CD4-positive, alpha-beta T cell treated with Interleukin-6 for 4 hours (primary cell): ENCODE data around the gene NEFH.
"Not testable (repeated sequence)": the region's sequence is repeated elsewhere in the genome, so short reads cannot be mapped to it uniquely, and the experiment has no call there.

Experiments
- DNase-seq: peaks from one replicate; pipeline ENCODE4 v3.0.0-alpha.2; 2020; ENCODE audit warnings: mixed read lengths

The NEFH gene, protein sequence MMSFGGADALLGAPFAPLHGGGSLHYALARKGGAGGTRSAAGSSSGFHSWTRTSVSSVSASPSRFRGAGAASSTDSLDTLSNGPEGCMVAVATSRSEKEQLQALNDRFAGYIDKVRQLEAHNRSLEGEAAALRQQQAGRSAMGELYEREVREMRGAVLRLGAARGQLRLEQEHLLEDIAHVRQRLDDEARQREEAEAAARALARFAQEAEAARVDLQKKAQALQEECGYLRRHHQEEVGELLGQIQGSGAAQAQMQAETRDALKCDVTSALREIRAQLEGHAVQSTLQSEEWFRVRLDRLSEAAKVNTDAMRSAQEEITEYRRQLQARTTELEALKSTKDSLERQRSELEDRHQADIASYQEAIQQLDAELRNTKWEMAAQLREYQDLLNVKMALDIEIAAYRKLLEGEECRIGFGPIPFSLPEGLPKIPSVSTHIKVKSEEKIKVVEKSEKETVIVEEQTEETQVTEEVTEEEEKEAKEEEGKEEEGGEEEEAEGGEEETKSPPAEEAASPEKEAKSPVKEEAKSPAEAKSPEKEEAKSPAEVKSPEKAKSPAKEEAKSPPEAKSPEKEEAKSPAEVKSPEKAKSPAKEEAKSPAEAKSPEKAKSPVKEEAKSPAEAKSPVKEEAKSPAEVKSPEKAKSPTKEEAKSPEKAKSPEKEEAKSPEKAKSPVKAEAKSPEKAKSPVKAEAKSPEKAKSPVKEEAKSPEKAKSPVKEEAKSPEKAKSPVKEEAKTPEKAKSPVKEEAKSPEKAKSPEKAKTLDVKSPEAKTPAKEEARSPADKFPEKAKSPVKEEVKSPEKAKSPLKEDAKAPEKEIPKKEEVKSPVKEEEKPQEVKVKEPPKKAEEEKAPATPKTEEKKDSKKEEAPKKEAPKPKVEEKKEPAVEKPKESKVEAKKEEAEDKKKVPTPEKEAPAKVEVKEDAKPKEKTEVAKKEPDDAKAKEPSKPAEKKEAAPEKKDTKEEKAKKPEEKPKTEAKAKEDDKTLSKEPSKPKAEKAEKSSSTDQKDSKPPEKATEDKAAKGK

DNA sequence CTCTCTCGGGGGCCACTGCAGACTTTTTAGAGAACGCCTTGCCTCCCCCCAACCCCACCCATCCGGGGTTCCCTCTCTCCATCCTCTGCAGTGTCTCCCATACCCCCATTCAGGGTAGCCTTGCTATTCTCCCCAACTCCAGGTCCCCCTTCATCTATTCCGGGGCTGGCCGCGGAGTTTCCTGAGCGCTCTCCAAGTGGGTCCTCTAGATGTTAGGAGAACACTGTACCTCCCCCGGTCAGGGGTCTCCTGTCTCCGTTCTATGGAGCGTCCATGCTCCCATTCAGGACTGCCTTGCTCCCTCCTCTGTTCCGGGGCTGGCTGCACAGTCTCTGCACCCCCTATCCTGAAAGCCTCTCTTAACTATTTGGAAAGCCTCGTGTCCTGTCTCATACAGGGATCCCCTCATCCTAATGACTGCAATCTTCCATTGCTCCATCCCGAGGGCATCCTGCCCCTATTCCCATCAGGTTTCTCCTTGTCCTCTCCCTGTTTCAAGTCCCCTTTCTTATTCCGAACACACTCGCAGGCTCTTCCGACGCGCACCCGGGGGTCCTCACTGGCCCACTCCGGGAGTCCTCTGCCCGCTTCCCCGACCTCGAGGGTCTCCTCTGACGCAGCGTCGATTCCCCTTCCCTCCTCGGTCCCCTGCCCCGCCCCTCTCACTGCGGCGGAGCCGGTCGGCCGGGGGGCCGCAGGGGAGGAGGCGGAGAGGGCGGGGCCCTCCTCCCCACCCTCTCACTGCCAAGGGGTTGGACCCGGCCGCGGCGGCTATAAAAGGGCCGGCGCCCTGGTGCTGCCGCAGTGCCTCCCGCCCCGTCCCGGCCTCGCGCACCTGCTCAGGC, at the start of gene NEFH:
Gene NEFH (plus strand): TSS at position 802 of the 845 bp plus-strand sequence. CDS start 45 bp downstream, outside the sequence.
- no peak for DNase-seq

DNA sequence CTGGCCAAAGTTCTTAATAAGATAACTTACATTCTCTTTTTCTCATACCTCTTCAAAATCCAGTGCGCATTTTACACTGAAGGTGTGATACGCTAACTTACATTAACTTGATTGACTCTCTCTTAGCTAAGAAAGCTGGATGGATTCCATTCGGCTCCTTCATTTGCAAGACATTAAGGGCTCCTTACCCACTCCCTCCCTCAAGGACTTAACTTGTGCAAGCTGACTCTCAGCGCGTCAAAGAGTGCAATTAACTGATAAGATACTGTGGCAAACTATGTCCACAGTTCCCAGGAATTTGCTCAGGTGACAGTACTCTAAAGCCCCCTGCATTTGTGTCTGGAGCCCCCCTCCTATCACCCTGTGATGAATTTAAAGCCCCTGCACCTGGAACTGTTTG, 48.0 kb upstream of the NEFH start:
- DNase-seq = no peak

DNA sequence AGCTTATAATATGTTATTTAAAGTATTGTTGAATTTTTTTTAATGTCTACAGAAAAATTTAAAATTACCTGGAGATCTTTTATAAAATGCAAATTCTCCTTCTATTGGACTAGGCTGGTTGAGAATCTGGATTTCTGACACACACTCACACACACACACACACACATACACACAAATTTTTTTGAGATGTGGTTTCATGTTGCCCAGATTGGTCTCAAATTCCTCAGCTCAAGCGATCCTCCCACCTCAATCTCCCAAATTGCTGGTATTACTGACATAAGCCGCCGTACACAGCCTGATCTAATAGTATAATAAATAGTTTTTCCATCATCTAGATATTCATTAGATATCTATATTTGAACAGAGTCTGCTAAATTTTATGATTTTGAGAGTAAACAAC, 46.2 kb upstream of the NEFH start:
- DNase-seq = no peak

DNA sequence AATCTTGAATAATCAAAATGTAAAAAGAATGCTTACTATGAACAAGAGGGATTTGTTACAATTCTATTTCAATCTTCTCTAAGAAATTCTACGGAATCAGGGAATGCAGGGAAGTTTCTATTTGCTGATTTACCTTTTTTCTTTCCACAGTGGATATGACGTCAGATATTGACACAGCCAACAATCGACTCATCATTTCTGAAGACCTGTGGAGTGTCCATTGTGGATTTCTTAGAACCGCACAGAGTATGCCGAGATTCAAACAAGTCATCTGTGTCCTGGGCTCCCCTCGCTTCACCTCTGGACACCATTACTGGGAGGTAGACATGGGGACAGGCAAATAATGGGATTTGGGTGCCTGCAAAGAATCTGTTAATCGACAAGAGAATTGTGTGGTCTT, 45.7 kb upstream of the NEFH start:
- DNase-seq = no peak

DNA sequence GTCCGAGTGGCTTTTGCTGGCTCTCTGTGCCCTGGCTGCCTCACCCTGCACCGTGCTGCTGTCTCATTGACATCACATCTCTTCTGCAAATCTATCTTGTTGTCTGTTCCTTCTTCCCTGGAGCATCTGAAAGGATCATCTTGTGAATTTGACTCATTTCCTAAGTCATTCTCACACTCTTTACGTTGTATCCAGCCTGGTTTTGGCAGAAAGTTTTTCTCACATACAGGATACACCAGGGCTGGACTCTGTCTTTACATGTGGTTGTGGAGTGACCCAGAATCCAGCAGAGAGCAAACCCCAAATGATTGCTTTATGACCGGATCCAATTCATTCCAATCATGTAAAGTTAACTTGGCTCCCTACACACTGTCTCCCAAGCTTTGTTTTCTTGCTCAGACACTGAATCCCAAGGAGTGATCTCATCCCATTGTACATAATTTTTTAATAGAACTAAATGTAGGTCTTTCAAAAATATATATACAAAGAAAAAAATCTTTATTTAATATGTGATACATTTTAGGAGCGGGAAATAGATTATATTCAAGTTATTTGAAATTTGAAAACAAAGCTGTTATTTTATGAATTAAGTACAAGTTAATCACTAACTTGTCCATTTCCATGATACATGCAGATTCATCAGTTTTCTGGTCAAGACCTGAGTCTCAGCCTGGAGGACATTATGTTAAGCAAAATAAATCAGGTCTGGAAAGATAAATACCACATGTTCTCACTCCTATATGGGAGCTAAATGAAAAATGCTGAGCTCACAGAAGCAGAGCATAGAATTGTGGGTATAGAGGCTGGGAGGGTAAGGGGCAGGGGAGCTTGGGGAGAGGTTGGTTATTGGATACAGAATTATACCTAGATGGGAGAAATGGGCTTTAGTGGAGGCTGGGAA, 44.5 kb upstream of the NEFH start:
- no peak for DNase-seq

DNA sequence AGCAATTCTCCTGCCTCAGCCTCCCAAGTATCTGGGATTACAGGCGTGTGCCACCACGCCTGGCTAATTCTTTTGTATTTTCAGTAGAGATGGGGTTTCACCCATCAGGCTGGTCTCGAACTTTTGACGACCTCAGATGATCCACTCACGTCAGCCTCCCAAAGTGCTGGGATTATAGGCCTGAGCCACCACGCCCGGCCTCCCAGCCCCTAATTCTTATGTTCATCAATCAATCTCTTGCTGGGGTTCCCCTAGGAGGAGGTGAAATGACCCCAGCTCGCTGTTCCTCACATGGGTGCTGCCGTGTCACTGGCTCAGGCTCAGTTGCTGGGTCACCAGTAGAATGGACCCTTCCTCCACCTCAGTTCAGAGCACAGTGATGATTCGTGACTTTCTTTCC, 41.7 kb upstream of the NEFH start, which contains the start of gene RFPL1:
Gene RFPL1 (plus strand): TSS at position 301 of the 400 bp plus-strand sequence.
- not testable (repeated sequence) for DNase-seq

DNA sequence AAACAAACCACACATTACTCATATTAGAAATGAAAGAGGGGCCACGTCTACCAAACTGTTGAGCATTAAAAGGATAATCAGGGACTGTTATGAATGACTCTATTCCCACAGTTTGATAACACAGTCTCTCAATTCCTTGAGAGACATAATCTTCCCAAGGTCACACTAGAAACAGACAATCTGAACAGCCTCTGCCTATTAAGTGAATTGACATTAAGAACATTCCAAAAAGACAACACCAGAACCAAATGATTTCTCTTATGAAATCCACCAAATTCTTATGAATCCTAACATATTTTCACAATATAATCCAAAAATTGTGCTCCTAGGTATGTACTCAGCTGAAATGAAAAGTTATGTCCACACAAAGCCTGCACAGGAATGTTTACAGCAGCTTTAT, 37.0 kb upstream of the NEFH start:
- no peak for DNase-seq

DNA sequence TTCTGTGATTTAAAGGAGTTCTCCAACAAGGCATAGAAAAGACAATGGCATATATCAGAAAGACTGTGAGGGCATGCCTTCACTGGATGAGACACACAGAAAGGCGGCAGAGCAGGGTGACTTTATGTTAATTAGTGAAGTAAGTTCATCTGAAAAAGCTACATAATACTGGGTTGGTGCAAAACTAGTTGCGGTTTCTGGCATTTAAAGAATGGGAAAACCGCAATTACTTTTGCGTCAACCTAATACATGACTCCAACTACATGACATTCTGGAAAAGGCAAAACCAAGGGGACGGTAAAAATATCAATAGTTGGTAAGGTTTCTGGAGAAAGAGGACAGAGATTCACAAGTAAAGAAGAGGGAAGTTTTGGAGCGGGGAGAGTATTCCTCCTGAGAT, 36.6 kb upstream of the NEFH start:
- DNase-seq = no peak

DNA sequence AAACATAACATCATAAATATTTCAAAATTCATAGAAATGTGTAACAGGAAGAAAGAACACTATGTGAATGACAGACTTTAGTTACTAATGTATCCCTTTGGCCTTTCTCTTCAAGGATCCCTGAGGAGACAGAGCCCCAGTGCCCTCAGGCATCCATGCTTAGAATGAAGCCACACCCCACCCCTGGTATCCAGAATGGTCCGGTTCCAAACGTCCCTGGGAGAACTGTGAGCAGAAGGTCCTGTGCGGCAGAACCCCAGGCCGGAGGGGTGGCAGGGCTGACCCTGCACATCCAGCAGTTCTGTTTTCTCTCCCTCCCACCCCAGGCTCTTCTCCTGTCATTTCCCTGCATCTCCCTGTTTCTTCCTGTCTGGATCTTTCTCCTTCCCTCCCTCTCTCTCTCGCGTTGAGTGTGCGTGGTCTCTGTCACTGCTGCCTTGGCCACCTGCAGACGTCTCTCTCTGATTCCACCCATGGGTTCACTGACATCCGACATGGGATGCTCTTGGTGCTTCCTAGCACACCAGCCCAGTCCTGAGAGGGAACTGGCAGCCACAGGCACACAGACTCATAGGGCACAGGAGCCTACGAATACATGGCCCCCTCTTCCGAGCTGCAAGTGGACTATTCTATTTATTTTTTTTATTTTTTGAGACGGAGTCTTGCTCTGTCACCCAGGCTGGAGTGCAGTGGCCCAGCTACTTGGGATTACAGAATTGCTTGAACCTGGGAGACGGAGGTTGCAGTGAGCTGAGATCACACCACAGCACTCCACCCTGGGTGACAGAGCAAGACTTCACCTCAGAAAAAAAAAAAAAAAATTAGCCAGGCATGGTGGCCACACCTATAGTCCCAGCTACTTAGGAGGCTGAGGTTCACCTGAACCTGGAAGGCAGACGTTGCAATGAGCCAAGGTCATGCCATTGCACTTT, 35.9 kb upstream of the NEFH start:
- DNase-seq = no peak

DNA sequence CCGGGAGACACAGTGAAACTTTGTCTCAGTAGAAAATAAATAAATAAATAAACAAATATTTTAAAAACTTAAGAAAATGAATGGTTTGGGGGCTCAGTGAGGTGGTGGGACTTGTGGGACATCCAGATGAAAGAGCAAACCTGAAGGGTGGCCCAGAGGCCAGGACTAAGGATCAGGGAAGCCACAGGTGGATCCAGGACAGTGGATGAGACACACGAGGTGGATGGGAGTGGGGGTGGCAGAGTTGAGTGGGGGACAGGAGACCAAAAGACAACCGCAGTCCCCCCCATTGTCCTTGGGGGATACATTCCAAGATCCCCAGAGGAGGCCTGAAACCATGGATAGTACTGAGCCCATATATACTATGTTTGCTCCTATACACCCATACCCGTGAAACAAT, 34.5 kb upstream of the NEFH start:
- DNase-seq = no peak

DNA sequence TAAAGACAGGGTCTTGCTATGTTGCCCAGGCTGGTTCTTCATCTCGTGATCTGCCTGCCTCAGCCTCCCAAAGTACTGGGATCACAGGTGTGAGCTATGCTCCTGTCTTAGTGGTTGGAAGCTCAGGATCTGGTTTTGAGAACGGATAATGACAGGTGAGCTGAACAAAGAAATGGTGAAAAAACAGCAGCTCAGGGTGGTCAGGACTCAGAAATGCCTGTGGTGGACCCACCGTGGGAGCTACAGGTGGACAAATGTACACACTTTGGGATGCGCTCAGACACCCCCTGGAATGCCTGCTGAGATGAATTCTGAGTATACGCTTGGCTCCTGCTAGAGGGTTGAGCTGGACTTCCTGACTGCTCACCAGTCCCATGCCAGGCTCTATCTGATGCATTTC, 32.1 kb upstream of the NEFH start:
- no peak for DNase-seq

DNA sequence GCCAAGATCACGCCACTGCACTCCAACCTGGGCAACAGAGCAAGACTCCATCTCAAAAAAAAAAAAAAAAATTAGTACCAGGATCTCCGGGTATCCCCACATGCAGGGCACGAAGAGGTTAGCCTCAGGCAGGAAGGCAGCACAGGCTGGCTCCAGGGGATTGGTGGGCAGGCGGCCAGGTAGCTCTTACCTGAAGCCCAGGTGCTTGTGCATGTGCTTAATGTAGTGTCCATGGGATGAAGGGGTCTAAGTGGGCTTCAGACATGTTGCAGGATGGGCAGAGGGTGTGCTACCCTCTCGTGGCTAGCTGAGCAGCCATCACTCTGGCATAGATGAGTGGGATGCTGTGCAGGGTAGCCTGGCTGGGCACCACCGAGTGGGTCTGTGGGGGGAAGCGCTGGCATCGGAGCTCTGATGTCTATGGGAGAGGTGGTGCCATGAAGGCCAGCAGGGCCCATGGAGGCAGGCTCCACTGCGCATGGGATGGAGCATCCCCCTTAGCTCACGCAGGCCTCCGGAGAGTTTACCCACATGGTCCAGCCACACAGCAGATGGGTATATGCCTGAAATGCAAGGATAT, 30.6 kb upstream of the NEFH start:
- no peak for DNase-seq

DNA sequence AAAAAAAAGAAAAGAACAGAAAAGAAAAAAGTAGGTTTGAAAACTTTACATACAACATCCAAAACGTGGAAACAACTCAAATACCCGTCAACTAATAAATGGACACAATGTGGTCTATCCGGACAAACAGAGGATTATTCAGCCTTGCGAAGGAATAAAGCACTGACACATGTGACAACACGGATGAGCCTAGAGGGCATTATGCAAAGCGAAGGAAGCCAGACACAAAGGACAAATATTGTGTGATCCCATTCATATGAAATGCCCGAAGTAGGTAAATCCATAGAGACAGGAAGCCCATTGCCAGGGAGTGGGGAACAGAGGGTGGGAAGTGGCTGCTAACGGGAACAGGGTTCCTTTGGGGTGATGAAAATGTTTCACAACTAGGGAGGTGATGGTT, 29.8 kb upstream of the NEFH start:
- no peak for DNase-seq

DNA sequence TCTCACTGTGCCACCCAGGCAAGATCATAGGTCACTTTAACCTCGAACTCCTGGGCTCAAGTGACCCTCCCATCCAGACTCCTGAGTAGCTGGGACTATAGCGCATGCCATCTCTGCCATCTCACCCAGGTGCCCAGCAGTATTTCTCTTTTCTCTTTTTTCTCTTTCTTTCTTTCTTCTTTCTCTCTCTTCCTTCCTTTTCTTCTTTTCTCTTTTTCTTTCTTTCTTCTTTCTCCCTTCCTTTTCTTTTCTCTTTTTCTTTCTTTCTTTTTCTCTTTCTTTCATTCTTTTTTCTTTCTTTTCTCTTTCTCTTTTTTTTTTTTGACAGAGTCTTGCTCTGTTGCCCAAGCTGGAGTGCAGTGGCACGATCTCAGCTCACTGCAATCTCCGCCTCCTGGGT, 28.2 kb upstream of the NEFH start:
- no peak for DNase-seq

DNA sequence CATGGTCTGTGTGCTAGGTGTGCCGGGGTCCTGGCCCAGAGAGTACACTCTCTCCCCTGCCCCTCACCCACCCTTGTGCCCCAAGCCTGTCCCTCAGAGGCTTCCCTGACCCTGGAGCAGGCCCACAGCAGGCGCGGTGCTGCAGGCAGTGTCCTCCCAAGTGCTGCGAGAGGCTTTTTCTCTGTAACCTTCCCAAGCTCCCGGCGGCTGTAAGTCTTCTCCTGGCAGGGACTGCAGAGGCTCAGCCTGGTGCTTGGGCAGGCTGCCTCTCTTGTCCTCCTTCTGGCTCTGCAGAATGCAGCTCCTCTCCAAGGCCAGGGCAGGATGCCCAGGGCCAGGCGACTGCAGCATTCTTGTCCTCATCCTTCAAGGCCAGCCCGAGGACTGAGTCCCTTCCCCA, 25.7 kb upstream of the NEFH start:
- no peak for DNase-seq

DNA sequence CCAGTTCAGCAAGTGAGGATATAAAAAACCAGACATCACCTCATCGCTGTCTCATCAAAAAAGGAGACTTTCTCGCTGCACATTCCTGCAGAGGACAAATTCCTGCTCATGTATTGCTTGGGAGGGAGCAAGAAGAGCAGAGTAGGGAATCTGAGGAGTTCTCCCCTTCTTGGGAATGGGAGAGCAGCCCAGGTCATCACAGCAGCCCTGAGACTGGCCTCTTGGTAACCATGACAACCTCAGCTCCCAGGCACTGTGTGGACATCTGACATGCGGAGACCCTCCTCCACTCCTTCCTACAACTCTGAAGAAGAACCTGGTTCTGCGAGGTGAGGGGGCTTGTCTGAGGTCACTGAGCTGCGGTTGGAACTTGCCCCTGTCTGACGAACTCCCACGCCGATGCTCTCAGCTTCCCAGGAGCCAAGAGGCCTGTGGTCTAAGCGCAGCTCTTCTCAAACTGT, 23.8 kb upstream of the NEFH start:
- DNase-seq = no peak

DNA sequence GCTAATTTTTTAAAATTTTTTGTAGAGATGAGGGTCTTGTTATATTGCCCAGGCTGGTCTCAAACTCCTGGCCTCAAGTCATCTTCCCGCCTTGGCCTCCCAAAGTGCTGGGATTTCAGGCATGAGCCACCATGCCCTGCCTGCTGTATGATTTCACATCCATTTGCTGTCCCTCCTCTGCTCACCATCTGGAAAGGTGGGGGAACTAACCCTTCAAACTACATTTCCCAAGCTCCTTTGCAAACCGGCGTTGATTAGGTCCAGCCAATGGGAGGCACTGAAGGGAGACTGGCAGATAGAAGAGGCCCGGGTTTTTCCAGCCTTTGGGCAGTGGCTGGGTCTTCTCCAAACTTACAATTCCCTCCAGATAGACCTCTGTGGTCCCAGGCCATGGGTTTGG, 22.3 kb upstream of the NEFH start:
- DNase-seq = no peak

DNA sequence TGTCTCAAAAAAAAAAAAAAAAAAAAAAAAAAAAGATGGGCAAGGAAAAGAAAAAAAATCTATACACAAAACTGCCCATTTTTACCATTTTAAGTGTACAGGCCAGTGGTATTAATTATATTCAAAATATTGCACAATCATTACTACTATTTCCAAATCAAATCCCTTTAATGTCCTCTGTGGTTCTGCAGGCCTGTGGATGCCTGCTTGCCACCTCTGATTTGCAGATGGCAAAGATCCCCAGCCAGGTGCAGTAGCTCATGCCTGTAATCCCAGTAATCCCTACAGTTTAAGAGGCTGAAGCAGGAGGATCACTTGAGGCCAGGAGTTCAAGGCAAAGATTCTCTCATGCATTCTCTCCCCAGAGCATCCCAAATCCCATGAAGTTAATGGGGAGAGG, 21.5 kb upstream of the NEFH start:
- no peak for DNase-seq

DNA sequence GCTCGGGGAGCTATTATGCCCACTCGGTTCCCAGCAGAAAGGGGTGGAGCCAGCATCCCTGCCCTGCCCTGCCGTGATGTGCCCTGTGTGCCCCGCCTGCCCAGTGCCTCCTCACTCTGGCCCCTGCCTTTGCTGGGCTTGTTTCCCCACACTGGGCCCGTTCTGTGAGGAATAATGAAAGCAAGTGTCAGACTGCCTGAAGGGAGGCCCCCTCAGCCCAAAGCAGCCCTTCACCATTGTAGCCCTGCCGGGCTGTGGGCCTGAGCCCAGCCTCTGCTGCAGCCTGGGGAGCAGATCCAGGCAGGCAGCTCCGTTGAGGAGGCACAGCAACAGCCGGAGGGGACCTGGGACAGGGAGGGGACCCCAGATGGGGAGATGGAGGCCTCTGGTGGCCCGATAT, 20.2 kb upstream of the NEFH start:
- no peak for DNase-seq

DNA sequence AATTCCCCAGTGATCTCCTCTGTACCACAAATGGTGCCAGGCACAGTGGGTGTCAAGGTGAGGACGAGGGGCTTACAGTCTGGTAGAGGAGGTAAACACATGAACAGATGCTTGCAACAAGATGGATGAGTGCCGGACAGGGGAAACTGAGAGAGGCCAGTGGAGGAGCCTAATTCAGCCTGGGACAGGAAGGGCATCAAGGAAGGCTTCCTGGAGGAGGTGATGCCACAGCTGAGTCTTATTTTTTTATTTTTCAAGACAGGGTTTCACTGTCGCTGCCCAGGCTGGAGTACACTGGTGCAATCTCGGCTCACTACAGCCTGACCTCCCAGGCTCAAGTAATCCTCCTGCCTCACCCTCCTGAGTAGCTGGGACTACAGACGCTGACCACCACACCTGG, 18.8 kb upstream of the NEFH start:
- DNase-seq = no peak
